WTC11 (cell line): Measurements from ENCODE around the gene RPS15A. TPM values are rescaled to one million over a fixed set of nuclear protein-coding genes. Genes with fewer than 3 reads are reported as not detected.

Experiments
- ATAC-seq: fragments of 200-7000 bp; cut with Tn5 transposase; 2 replicates; pipeline ENCODE4 v1.10.0; 2021; ENCODE audit warnings: mild to moderate bottlenecking, moderate library complexity
- CTCF ChIA-PET: fragments of 300-600 bp; sonication (Branson Sonifier 250); formaldehyde crosslinking; loops from one replicate; lab custom pipeline; 2021; ENCODE audit warnings: antibody characterized with exemption; lab: Charles Lee
- POLR2A ChIA-PET: fragments of 350-600 bp; sonication (Branson Sonifier 250); formaldehyde crosslinking; loops from one replicate; lab custom pipeline; 2021; ENCODE audit warnings: antibody characterized with exemption; lab: Charles Lee
- DNase-seq: peaks from one replicate; pipeline ENCODE4 v3.0.0; 2021; ENCODE audit warnings: low spot score
- H3K27ac Mint-ChIP-seq: 2 replicates; pipeline ENCODE4 v1.8.0; 2021; ENCODE audit warnings: mixed read lengths
- H3K27me3 Mint-ChIP-seq: 2 replicates; pipeline ENCODE4 v1.8.0; 2021; ENCODE audit warnings: low read depth, mild to moderate bottlenecking, moderate library complexity, mixed read lengths
- H3K36me3 Mint-ChIP-seq: 2 replicates; pipeline ENCODE4 v1.8.0; 2021; ENCODE audit warnings: mixed read lengths
- H3K4me1 Mint-ChIP-seq: 2 replicates; pipeline ENCODE4 v1.8.0; 2022; ENCODE audit warnings: mixed read lengths
- H3K4me3 Mint-ChIP-seq: 2 replicates; pipeline ENCODE4 v1.8.0; 2021; ENCODE audit warnings: mild to moderate bottlenecking, moderate library complexity, mixed read lengths
- H3K9me3 Mint-ChIP-seq: 2 replicates; pipeline ENCODE4 v1.8.0; 2021; ENCODE audit warnings: mixed read lengths
- FOXK1 ChIP-seq: sonication (generic); formaldehyde crosslinking; IDR thresholded peaks from 2 replicates; pipeline ENCODE4 v1.8.0; 2022; ENCODE audit warnings: mild to moderate bottlenecking, moderate library complexity, missing genetic modification reagents
- GABPB1 ChIP-seq: sonication (generic); formaldehyde crosslinking; IDR thresholded peaks from 2 replicates; pipeline ENCODE4 v1.8.1; 2023; ENCODE audit warnings: mild to moderate bottlenecking, missing genetic modification reagents
- GTF2I ChIP-seq: fragments of 250-450 bp; sonication (Bioruptor Pico); conservative IDR thresholded peaks from 2 replicates; pipeline ENCODE4 v1.4.0; 2021; ENCODE audit warnings: mild to moderate bottlenecking
- NFYB ChIP-seq: sonication (generic); formaldehyde crosslinking; conservative IDR thresholded peaks from 2 replicates; pipeline ENCODE4 v1.8.0; 2022; ENCODE audit warnings: low read depth, missing genetic modification reagents
- NR1H2 ChIP-seq: sonication (generic); formaldehyde crosslinking; IDR thresholded peaks from 2 replicates; pipeline ENCODE4 v1.9.0; 2021; ENCODE audit warnings: mild to moderate bottlenecking, moderate library complexity, missing genetic modification reagents
- RELA ChIP-seq: sonication (generic); formaldehyde crosslinking; IDR thresholded peaks from 2 replicates; pipeline ENCODE4 v1.8.1; 2022; ENCODE audit warnings: missing genetic modification reagents, mild to moderate bottlenecking, borderline replicate concordance
- SMAD4 ChIP-seq: sonication (generic); formaldehyde crosslinking; IDR thresholded peaks from 2 replicates; pipeline ENCODE4 v1.8.0; 2022; ENCODE audit warnings: mild to moderate bottlenecking, missing genetic modification reagents
- ZNF671 ChIP-seq: fragments of 250-450 bp; sonication (Bioruptor Pico); IDR thresholded peaks from 2 replicates; pipeline ENCODE4 v1.8.0; 2021; ENCODE audit warnings: mild to moderate bottlenecking
- total RNA-seq: library from RNA; stranded (reverse); gene quantifications from 3 replicates; pipeline ENCODE4 v1.2.3, GENCODE V29; 2021
- TF ChIP-seq, protein P1 (sequence below): sonication (generic); formaldehyde crosslinking; IDR thresholded peaks from 2 replicates; pipeline ENCODE4 v1.8.0; 2022; ENCODE audit warnings: mild to moderate bottlenecking, missing genetic modification reagents
- TF ChIP-seq, protein P2 (sequence below): fragments of 250-450 bp; sonication (Bioruptor Pico); IDR thresholded peaks from 2 replicates; pipeline ENCODE4 v1.9.0; 2021; ENCODE audit warnings: moderate library complexity, mild to moderate bottlenecking, inconsistent platforms, borderline replicate concordance
- TF ChIP-seq, protein P3 (sequence below): sonication (generic); formaldehyde crosslinking; IDR thresholded peaks from 2 replicates; pipeline ENCODE4 v1.8.1; 2022; ENCODE audit warnings: mild to moderate bottlenecking, moderate library complexity, missing genetic modification reagents
- TF ChIP-seq, protein P4 (sequence below): sonication (generic); formaldehyde crosslinking; IDR thresholded peaks from 2 replicates; pipeline ENCODE4 v1.8.1; 2022; ENCODE audit warnings: mild to moderate bottlenecking, missing genetic modification reagents, moderate library complexity, borderline replicate concordance
- TF ChIP-seq, protein P5 (sequence below): fragments of 250-450 bp; sonication (Bioruptor Pico); IDR thresholded peaks from 2 replicates; pipeline ENCODE4 v1.9.0; 2021; ENCODE audit warnings: mild to moderate bottlenecking
- TF ChIP-seq, protein P6 (sequence below): sonication (generic); formaldehyde crosslinking; IDR thresholded peaks from 2 replicates; pipeline ENCODE4 v1.8.1; 2023; ENCODE audit warnings: mild to moderate bottlenecking, moderate library complexity, missing genetic modification reagents
- TF ChIP-seq, protein P7 (sequence below): sonication (generic); formaldehyde crosslinking; IDR thresholded peaks from 2 replicates; pipeline ENCODE4 v1.8.0; 2023; ENCODE audit warnings: missing genetic modification reagents, mild to moderate bottlenecking, borderline replicate concordance
- TF ChIP-seq, protein P8 (sequence below): sonication (generic); formaldehyde crosslinking; IDR thresholded peaks from 2 replicates; pipeline ENCODE4 v1.8.1; 2022; ENCODE audit warnings: low read depth, mild to moderate bottlenecking, moderate library complexity, missing genetic modification reagents, borderline replicate concordance
- TF ChIP-seq, protein P9 (sequence below): fragments of 250-450 bp; sonication (Bioruptor Pico); IDR thresholded peaks from 2 replicates; pipeline ENCODE4 v1.9.0; 2021; ENCODE audit warnings: mild to moderate bottlenecking

The RPS15A gene
- total RNA-seq, 1 experiment from 2014 or later = 1,612 TPM

DNA sequence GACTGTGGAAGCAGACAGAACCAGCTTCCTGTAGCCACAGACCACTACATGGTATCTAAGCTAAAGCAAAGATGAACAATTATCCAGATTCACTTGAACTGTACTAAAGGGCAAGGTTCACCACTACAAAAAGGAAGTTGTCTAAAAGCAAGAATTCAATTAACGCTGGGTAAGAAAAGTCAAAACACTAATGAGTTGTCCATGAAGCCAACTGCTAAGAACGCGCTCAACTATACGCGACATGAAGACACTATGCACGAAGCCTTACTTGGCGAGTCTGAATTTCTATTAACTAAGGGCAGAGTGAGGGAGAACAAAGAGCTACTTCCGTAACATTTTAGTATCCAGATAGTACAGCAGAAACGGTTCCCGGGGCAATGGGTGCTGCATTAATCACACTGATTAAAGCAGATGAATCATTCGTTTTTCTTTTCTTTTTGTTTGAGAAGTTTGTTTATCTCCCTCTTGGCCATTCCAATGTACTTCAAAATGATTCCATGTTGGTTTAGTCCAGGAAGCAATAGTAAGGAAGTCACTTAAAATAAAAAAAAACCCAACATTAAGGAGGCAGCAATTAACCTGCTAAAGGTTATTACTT is 2.8 kb upstream of the RPS15A start:
- no peaks in the 10 kb centered on the region for H3K9me3 Mint-ChIP-seq
- peaks cover 15% of the 10 kb centered on the region for H3K4me1 Mint-ChIP-seq
- H3K36me3 Mint-ChIP-seq = peaks cover 73% of the 10 kb centered on the region
- POLR2A ChIA-PET = interaction anchor here (1.0 kb wide), 1 partner anchor 9 kb away, joined by 7 read pairs; the partner anchor contains the start of gene ARL6IP1
- CTCF ChIA-PET = interaction anchor here (4.3 kb wide), 1 partner anchor 8 kb away, joined by 40 read pairs; the partner anchor contains the start of gene ARL6IP1
- H3K27me3 Mint-ChIP-seq = no peaks in the 10 kb centered on the region
- no peak overlapping the region for H3K4me3 Mint-ChIP-seq
- TF ChIP-seq, protein P1, sequence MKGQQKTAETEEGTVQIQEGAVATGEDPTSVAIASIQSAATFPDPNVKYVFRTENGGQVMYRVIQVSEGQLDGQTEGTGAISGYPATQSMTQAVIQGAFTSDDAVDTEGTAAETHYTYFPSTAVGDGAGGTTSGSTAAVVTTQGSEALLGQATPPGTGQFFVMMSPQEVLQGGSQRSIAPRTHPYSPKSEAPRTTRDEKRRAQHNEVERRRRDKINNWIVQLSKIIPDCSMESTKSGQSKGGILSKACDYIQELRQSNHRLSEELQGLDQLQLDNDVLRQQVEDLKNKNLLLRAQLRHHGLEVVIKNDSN (CRISPR knock-in tag) = no peak
- no peak for TF ChIP-seq NR1H2 (CRISPR knock-in tag)
- TF ChIP-seq, protein P2, sequence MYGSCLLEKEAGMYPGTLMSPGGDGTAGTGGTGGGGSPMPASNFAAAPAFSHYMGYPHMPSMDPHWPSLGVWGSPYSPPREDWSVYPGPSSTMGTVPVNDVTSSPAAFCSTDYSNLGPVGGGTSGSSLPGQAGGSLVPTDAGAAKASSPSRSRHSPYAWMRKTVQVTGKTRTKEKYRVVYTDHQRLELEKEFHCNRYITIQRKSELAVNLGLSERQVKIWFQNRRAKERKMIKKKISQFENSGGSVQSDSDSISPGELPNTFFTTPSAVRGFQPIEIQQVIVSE = no peak
- TF ChIP-seq, protein P3, sequence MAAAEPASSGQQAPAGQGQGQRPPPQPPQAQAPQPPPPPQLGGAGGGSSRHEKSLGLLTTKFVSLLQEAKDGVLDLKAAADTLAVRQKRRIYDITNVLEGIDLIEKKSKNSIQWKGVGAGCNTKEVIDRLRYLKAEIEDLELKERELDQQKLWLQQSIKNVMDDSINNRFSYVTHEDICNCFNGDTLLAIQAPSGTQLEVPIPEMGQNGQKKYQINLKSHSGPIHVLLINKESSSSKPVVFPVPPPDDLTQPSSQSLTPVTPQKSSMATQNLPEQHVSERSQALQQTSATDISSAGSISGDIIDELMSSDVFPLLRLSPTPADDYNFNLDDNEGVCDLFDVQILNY (CRISPR knock-in tag) = no peak
- ATAC-seq (no peak), DNase-seq (no peak)
- 0 out of 2 replicates have a peak overlapping the region, but pooled peaks have one; percentile 71 for H3K27ac Mint-ChIP-seq

DNA sequence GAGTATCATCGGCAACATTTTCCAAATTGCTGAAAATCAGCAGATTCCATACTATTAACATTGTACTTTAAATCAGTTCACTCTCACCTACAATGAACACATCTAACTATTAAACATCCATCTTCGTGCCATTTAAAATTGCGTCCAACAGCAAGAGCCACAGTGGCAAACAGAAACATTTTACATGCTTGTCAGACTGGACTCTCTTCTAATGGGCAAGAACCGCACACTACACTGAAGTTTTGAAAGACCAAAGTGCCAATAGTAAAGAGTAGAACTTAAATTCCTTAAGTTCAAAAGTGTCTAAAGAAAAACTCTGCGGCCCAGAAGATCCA is 652 bp downstream of the RPS15A start:
- H3K4me3 Mint-ChIP-seq = peak overlapping the region; percentile 100
- peaks cover 80% of the 10 kb centered on the region for H3K36me3 Mint-ChIP-seq
- peaks cover 45% of the 10 kb centered on the region for H3K4me1 Mint-ChIP-seq
- H3K27ac Mint-ChIP-seq = peak overlapping the region; percentile 99
- no peak for DNase-seq
- no peaks in the 10 kb centered on the region for H3K9me3 Mint-ChIP-seq
- POLR2A ChIA-PET = interaction anchor here (4.0 kb wide), 1 partner anchor 12 kb away, joined by 60 read pairs; the partner anchor contains the start of gene ARL6IP1
- H3K27me3 Mint-ChIP-seq = no peaks in the 10 kb centered on the region
- CTCF ChIA-PET = interaction anchor here (4.3 kb wide), 1 partner anchor 12 kb away, joined by 40 read pairs; the partner anchor contains the start of gene ARL6IP1
- ATAC-seq = no peak
- TF ChIP-seq, protein P4, sequence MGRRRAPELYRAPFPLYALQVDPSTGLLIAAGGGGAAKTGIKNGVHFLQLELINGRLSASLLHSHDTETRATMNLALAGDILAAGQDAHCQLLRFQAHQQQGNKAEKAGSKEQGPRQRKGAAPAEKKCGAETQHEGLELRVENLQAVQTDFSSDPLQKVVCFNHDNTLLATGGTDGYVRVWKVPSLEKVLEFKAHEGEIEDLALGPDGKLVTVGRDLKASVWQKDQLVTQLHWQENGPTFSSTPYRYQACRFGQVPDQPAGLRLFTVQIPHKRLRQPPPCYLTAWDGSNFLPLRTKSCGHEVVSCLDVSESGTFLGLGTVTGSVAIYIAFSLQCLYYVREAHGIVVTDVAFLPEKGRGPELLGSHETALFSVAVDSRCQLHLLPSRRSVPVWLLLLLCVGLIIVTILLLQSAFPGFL (CRISPR knock-in tag) = no peak
- TF ChIP-seq, protein P5, sequence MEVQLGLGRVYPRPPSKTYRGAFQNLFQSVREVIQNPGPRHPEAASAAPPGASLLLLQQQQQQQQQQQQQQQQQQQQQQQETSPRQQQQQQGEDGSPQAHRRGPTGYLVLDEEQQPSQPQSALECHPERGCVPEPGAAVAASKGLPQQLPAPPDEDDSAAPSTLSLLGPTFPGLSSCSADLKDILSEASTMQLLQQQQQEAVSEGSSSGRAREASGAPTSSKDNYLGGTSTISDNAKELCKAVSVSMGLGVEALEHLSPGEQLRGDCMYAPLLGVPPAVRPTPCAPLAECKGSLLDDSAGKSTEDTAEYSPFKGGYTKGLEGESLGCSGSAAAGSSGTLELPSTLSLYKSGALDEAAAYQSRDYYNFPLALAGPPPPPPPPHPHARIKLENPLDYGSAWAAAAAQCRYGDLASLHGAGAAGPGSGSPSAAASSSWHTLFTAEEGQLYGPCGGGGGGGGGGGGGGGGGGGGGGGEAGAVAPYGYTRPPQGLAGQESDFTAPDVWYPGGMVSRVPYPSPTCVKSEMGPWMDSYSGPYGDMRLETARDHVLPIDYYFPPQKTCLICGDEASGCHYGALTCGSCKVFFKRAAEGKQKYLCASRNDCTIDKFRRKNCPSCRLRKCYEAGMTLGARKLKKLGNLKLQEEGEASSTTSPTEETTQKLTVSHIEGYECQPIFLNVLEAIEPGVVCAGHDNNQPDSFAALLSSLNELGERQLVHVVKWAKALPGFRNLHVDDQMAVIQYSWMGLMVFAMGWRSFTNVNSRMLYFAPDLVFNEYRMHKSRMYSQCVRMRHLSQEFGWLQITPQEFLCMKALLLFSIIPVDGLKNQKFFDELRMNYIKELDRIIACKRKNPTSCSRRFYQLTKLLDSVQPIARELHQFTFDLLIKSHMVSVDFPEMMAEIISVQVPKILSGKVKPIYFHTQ = no peak
- TF ChIP-seq, protein P6, sequence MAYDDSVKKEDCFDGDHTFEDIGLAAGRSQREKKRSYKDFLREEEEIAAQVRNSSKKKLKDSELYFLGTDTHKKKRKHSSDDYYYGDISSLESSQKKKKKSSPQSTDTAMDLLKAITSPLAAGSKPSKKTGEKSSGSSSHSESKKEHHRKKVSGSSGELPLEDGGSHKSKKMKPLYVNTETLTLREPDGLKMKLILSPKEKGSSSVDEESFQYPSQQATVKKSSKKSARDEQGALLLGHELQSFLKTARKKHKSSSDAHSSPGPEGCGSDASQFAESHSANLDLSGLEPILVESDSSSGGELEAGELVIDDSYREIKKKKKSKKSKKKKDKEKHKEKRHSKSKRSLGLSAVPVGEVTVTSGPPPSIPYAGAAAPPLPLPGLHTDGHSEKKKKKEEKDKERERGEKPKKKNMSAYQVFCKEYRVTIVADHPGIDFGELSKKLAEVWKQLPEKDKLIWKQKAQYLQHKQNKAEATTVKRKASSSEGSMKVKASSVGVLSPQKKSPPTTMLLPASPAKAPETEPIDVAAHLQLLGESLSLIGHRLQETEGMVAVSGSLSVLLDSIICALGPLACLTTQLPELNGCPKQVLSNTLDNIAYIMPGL = no peak
- TF ChIP-seq, protein P7, sequence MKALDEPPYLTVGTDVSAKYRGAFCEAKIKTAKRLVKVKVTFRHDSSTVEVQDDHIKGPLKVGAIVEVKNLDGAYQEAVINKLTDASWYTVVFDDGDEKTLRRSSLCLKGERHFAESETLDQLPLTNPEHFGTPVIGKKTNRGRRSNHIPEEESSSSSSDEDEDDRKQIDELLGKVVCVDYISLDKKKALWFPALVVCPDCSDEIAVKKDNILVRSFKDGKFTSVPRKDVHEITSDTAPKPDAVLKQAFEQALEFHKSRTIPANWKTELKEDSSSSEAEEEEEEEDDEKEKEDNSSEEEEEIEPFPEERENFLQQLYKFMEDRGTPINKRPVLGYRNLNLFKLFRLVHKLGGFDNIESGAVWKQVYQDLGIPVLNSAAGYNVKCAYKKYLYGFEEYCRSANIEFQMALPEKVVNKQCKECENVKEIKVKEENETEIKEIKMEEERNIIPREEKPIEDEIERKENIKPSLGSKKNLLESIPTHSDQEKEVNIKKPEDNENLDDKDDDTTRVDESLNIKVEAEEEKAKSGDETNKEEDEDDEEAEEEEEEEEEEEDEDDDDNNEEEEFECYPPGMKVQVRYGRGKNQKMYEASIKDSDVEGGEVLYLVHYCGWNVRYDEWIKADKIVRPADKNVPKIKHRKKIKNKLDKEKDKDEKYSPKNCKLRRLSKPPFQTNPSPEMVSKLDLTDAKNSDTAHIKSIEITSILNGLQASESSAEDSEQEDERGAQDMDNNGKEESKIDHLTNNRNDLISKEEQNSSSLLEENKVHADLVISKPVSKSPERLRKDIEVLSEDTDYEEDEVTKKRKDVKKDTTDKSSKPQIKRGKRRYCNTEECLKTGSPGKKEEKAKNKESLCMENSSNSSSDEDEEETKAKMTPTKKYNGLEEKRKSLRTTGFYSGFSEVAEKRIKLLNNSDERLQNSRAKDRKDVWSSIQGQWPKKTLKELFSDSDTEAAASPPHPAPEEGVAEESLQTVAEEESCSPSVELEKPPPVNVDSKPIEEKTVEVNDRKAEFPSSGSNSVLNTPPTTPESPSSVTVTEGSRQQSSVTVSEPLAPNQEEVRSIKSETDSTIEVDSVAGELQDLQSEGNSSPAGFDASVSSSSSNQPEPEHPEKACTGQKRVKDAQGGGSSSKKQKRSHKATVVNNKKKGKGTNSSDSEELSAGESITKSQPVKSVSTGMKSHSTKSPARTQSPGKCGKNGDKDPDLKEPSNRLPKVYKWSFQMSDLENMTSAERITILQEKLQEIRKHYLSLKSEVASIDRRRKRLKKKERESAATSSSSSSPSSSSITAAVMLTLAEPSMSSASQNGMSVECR (CRISPR knock-in tag) = no peak
- TF ChIP-seq, protein P8, sequence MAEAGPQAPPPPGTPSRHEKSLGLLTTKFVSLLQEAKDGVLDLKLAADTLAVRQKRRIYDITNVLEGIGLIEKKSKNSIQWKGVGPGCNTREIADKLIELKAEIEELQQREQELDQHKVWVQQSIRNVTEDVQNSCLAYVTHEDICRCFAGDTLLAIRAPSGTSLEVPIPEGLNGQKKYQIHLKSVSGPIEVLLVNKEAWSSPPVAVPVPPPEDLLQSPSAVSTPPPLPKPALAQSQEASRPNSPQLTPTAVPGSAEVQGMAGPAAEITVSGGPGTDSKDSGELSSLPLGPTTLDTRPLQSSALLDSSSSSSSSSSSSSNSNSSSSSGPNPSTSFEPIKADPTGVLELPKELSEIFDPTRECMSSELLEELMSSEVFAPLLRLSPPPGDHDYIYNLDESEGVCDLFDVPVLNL (CRISPR knock-in tag) = no peak
- no peak for TF ChIP-seq GTF2I (CRISPR knock-in tag)
- no peak for TF ChIP-seq ZNF671 (CRISPR knock-in tag)
- TF ChIP-seq SMAD4 (CRISPR knock-in tag) = no peak
- TF ChIP-seq GABPB1 = no peak
- TF ChIP-seq NFYB (CRISPR knock-in tag) = no peak
- TF ChIP-seq, protein P1 (CRISPR knock-in tag) = no peak
- TF ChIP-seq, protein P9, sequence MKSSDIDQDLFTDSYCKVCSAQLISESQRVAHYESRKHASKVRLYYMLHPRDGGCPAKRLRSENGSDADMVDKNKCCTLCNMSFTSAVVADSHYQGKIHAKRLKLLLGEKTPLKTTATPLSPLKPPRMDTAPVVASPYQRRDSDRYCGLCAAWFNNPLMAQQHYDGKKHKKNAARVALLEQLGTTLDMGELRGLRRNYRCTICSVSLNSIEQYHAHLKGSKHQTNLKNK (CRISPR knock-in tag) = no peak
- TF ChIP-seq RELA (CRISPR knock-in tag) = no peak
- no peak for TF ChIP-seq FOXK1 (CRISPR knock-in tag)
